GM18907 (cell line): ENCODE results near the gene ACTN1.

ENCODE experiments used
- ATAC-seq: cut with Tn5 transposase; IDR thresholded peaks from one replicate; pipeline ENCODE4 v1.9.1; 2021; ENCODE audit warnings: mild to moderate bottlenecking, moderate library complexity; ENCODE audit not compliant: unreplicated experiment

The ACTN1 gene

DNA sequence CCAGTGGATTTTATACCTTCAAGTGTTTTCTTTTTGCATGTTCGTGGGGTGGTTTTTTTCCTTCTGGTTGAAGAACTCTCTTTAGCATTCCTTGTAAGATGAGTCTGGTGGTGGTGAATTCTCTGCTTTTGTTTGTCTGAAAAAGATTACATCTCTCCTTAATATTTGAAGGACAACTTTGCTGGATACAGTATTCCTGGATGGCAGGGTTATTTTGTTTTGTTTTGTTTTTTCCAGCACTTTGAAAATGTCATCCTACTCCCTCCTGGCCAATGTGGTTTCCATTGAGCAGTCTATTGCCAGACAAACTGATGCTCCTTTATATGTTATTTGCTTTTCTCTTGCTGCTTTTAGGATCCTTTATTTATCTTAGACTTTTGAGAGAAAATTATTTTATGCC, 143.0 kb downstream of the ACTN1 start:
- ATAC-seq: no peak

DNA sequence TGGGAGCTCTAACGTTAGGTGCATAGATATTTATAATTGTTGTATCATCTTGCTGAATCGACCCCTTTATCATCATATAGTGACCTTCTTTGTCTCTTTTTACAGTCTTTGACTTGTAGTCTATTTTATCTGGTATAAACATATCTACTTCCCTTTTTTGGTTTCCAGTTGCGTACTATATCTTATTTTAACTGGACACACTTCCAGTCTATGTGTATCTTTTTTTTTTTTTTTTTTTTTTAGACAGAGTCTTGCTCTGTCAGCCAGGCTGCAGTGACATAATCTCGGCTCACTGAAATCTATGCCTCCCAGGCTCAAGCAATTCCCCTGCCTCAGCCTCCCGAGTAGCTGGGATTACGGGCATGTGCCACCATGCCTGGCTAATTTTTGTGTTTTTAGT, 144.3 kb downstream of the ACTN1 start:
- no peak for ATAC-seq

DNA sequence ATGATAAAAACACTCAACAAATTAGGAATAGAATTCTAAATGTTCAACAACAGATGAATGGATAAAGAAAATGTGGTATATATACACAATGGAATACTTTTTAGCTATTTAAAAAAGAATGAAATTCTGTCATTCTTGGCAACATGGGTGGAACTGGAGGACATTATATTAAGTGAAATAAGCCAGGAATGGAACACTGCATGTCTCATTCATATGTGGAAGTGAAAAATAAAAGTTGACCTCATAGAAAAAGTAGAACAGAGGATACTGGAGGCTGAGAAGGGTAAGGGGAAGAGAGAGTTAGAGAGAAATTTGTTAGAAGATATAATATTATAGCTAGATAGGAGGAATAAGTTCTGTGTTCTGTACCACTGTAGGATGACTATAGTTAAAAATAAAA, 150.4 kb downstream of the ACTN1 start:
- ATAC-seq: no peak

DNA sequence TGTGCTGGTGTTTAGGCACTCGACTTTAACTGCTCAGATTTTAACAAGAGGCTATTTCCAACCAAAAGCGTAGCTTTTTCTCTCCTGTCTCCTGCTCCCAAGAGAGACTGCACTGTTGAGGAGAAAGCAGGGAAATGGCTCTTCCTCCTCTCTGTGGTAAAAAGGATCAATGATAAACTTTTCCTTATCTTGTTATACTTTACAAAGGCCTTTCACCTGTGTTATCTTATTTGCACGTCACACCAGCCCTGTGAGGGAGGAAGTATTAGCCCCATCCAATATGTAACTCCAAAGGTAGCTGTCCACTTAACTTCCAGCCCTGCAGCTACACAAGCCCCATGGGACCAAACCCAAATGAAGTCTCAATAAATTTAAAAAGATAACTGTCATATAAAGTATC, 153.4 kb downstream of the ACTN1 start:
- ATAC-seq: no peak

DNA sequence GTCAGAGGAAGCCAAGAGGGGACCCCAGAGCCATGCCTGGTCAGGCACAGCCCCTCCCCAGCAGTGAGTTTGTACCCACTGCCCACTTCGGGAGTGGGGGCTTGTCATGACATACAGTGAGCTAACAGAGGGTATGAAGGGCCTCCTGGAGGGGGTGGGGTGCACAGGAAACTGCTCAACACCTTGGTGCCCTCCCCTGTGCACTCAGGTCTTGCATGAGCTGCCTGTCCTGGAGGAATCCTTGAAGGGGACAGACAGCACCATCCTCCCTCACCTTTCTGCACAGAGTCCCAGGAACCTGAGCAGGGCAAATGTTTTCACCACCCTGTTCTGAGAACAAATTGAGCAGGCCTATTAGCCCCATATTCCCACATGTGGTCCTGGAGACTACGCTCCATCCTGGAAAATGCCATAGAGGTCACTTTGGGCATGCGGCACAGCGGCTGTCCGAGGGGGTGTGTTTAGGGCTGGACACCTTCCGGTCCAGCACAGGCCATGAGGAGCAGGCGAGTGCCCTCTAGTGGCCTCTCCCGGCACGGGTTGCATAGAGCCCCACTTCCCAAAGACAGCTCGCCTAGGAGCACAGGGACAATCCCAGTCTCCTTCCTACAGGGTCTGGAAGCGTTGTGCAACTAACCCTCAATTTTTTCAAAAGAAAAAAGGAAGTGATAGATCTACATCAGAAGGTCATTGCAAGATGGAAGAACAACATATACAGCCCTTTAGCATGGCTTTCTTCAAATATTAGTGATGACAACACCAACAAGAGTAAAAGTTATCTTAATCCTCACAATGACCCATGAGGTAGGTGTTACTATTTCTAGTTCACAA, 154.4 kb downstream of the ACTN1 start:
- no peak for ATAC-seq

DNA sequence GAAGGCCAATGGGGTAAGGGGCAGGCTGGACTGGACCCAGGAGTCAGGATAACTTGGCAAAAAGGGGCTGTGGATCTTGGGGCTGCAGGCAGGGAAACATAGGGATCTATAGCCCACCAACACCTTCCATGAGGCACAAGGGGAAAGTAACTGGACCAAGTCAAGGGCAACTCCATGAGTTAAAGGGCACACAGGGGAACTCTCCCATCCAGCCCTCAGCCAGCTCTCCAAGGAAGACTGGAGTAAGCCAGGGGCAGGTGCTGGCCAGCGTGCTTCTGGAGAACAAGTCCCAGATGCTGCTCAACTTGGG, 154.9 kb downstream of the ACTN1 start:
- ATAC-seq: no peak
